A172 (cell line): ENCODE results near the gene GALNT1. TPM values are rescaled to one million over a fixed set of nuclear protein-coding genes. Genes with fewer than 3 reads are reported as not detected.

ENCODE experiments used
- DNase-seq: peaks from one replicate; pipeline ENCODE4 v3.0.0-alpha.2; 2015; ENCODE audit warnings: low spot score
- total RNA-seq: library from RNA; depleted of rRNA; stranded (reverse); fragments of >200 nt; shearing (Covaris generic); gene quantifications from 2 replicates; pipeline ENCODE4 v1.2.3, GENCODE V29; 2014

The GALNT1 gene
- total RNA-seq, 1 experiment from 2014 or later: 144 TPM

GRCh38 chr18:35672897-35673296 is 91.4 kb downstream of the GALNT1 start:
- DNase-seq: no peak

- no peak for DNase-seq
Observed at GRCh38 chr18:35673682-35674081, 92.1 kb downstream of the GALNT1 start.

GRCh38 chr18:35680139-35680551 is 98.6 kb downstream of the GALNT1 start:
- no peak for DNase-seq

- DNase-seq: no peak
Observed at GRCh38 chr18:35682281-35682867, 100.8 kb downstream of the GALNT1 start.

- DNase-seq: no peak
Observed at GRCh38 chr18:35683021-35683420, 101.5 kb downstream of the GALNT1 start.

GRCh38 chr18:35688757-35689156 is 107.2 kb downstream of the GALNT1 start:
- DNase-seq: no peak

GRCh38 chr18:35689728-35690127 is 108.2 kb downstream of the GALNT1 start:
- DNase-seq: no peak

GRCh38 chr18:35691625-35692024 is 110.1 kb downstream of the GALNT1 start:
- DNase-seq: no peak

- no peak for DNase-seq
Observed at GRCh38 chr18:35692866-35693265, 111.3 kb downstream of the GALNT1 start.

GRCh38 chr18:35693829-35694228 is 112.3 kb downstream of the GALNT1 start:
- DNase-seq: no peak

GRCh38 chr18:35694808-35695207 is 113.3 kb downstream of the GALNT1 start:
- DNase-seq: no peak

- no peak for DNase-seq
Observed at GRCh38 chr18:35695384-35695783, 113.8 kb downstream of the GALNT1 start.

- no peak for DNase-seq
Observed at GRCh38 chr18:35695803-35696202, 114.3 kb downstream of the GALNT1 start.

- no peak for DNase-seq
Observed at GRCh38 chr18:35696307-35696706, 114.8 kb downstream of the GALNT1 start.

GRCh38 chr18:35697869-35698268 is 116.3 kb downstream of the GALNT1 start:
- DNase-seq: peak; percentile 5

- peak; percentile 49 for DNase-seq
Observed at GRCh38 chr18:35703043-35703688, 121.6 kb downstream of the GALNT1 start.

- DNase-seq: no peak
Observed at GRCh38 chr18:35705988-35706387, 124.4 kb downstream of the GALNT1 start.

GRCh38 chr18:35707247-35707646 is 125.7 kb downstream of the GALNT1 start:
- no peak for DNase-seq

GRCh38 chr18:35707674-35708073 is 126.1 kb downstream of the GALNT1 start:
- DNase-seq: no peak

- DNase-seq: peak; percentile 10
Observed at GRCh38 chr18:35710581-35710980, 129.0 kb downstream of the GALNT1 start.

- no peak for DNase-seq
Observed at GRCh38 chr18:35711227-35711626, 129.7 kb downstream of the GALNT1 start.

GRCh38 chr18:35713545-35713944 is 132.0 kb downstream of the GALNT1 start:
- peak; percentile 67 for DNase-seq

GRCh38 chr18:35714539-35714938 is 133.0 kb downstream of the GALNT1 start:
- no peak for DNase-seq

- DNase-seq: no peak
Observed at GRCh38 chr18:35715139-35715538, 133.6 kb downstream of the GALNT1 start.
